Gastroesophageal sphincter (tissue), 4 donors: ENCODE data around the gene PDE3B. TPM values are rescaled to one million over a fixed set of nuclear protein-coding genes. Genes with fewer than 3 reads are reported as not detected.
A peak's percentile ranks its signal among the peaks of the same experiment; 100 is the strongest.

Experiments
- ATAC-seq: fragments of 150-250 bp; one replicate; pipeline ENCODE4 v1.9.1; 2016; ENCODE audit warnings: mild to moderate bottlenecking, moderate library complexity
- H3K27ac ChIP-seq, 4 donors: fragments of 200-600 bp; sonication (generic) in 3 of 4; 1 replicate in 3 of 4; 2 replicates in 1 of 4; pipeline ENCODE4 v1.5.1; 2016 to 2019
- H3K27me3 ChIP-seq: fragments of 200-600 bp; sonication (generic); one replicate; pipeline ENCODE4 v1.5.1; 2019
- H3K36me3 ChIP-seq, 2 donors: fragments of 200-600 bp; sonication (generic); one replicate each; pipeline ENCODE4 v1.5.1; 2019; ENCODE audit warnings: control low read depth in 1 of 2
- H3K4me1 ChIP-seq, 3 donors: fragments of 200-600 bp; sonication (generic); 1 replicate in 2 of 3; 2 replicates in 1 of 3; pipeline ENCODE4 v1.5.1; 2016 to 2019; ENCODE audit warnings: control low read depth in 2 of 3
- H3K4me3 ChIP-seq, 2 donors: fragments of 200-600 bp; sonication (generic); one replicate each; pipeline ENCODE4 v1.5.1; 2019; ENCODE audit warnings: mild to moderate bottlenecking in 1 of 2, moderate library complexity in 1 of 2
- H3K9me3 ChIP-seq, 3 donors: fragments of 200-600 bp; sonication (generic); one replicate each; pipeline ENCODE4 v1.5.1; 2017 to 2019; ENCODE audit warnings: control low read depth in 2 of 3
- EP300 ChIP-seq: sonication (generic); formaldehyde crosslinking; IDR thresholded peaks from one replicate; pipeline ENCODE4 v1.6.1; 2017; ENCODE audit warnings: antibody characterized with exemption, mild to moderate bottlenecking
- POLR2A ChIP-seq, 2 donors: fragments of 450-650 bp; IDR thresholded peaks; one replicate each; pipeline ENCODE4 v1.6.1; 2017; ENCODE audit warnings: antibody characterized with exemption in 2 of 2, mild to moderate bottlenecking in 2 of 2, moderate library complexity in 1 of 2
- POLR2AphosphoS5 ChIP-seq: sonication (generic); formaldehyde crosslinking; IDR thresholded peaks from one replicate; pipeline ENCODE4 v1.6.1; 2017; ENCODE audit warnings: antibody characterized with exemption
- WGBS, 2 donors: methylation state at CpG; one replicate each; pipeline ENCODE4 v1.1.5; 2018; ENCODE audit warnings: low coverage in 1 of 2; 5-methylcytosine and 5-hydroxymethylcytosine counted together
- total RNA-seq, 4 donors: library from RNA; depleted of rRNA; stranded (reverse); fragments of >200 nt; gene quantifications; one replicate each; pipeline ENCODE4 v1.1.0, GENCODE V29; 2016
- TF ChIP-seq, protein P1 (sequence below), 4 experiments: fragments of 200-600 bp in 2 of 4; fragments of 450-650 bp in 2 of 4; sonication (generic) in 1 of 4; IDR thresholded peaks; one replicate each; pipeline ENCODE4 v1.5.1; 2017 to 2019; ENCODE audit warnings: antibody characterized with exemption in 4 of 4, mild to moderate bottlenecking in 2 of 4, moderate library complexity in 2 of 4

Gene PDE3B
- total RNA-seq, 4 donors from 2014 or later = 11.7 to 21.8 (median 17.9) TPM

DNA sequence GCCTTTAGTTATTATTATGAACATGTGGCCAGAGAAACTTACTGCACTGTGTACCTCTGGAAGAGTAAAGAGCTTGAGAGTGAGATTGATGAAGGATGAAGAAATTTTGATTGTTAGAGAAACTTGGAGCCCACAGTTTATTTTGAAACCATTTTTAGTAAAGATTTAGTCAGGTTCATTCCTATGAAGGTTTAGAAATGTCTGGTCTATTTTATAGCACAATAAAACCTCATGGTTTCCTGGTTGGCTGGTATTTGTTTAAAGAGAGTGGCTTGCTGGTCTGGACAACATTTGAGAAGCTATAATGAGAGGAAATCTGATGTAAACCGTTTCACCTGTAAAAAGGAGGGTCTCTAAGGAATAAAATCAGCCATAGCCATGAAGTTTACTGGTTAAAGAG, 8.8 kb upstream of the PDE3B start:
- no peak overlapping the region for H3K4me3 ChIP-seq
- H3K27ac ChIP-seq = peak overlapping the region in 1 of 4 donors; percentile 24
- H3K27me3 ChIP-seq = no peaks in the 10 kb centered on the region
- peaks cover 0 to 20% (median 4%) of the 10 kb centered on the region in 3 donors for H3K4me1 ChIP-seq
- H3K9me3 ChIP-seq = no peaks in the 10 kb centered on the region
- TF ChIP-seq, protein P1, sequence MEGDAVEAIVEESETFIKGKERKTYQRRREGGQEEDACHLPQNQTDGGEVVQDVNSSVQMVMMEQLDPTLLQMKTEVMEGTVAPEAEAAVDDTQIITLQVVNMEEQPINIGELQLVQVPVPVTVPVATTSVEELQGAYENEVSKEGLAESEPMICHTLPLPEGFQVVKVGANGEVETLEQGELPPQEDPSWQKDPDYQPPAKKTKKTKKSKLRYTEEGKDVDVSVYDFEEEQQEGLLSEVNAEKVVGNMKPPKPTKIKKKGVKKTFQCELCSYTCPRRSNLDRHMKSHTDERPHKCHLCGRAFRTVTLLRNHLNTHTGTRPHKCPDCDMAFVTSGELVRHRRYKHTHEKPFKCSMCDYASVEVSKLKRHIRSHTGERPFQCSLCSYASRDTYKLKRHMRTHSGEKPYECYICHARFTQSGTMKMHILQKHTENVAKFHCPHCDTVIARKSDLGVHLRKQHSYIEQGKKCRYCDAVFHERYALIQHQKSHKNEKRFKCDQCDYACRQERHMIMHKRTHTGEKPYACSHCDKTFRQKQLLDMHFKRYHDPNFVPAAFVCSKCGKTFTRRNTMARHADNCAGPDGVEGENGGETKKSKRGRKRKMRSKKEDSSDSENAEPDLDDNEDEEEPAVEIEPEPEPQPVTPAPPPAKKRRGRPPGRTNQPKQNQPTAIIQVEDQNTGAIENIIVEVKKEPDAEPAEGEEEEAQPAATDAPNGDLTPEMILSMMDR (IDR thresholded peaks at IDR 0.05) = no peak
- TF ChIP-seq EP300 (no peak), POLR2AphosphoS5 (no peak)
- WGBS, 2 donors = 11 to 24% methylated on average over 1 of the region's 1 CpG
- no peaks in the 10 kb centered on the region for H3K36me3 ChIP-seq
- ATAC-seq = no peak

DNA sequence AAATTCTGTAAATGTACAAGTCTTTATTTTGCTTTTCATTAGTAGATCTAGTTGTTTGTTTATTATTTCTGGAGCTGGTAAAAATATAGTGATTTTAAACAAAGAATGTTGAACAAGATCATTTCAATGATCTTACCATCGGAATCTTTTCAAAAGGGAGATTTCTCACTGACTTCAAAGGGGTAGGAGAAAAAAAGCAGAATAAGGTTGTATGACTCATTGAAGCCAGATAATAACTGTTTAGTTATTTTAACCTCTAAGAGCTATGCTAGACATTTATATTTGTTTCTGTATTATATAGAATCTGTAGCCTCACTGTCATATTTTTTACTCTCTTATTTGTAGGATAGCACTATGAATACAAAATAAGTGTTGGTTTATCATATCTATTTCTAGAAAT, 8.1 kb upstream of the PDE3B start:
- Histone ChIP-seq H3K27me3 (no peaks in the 10 kb centered on the region), H3K4me1 (peaks cover 0 to 28% (median 4%) of the 10 kb centered on the region in 3 donors), H3K27ac (no peak overlapping the region), H3K4me3 (no peak overlapping the region), H3K36me3 (no peaks in the 10 kb centered on the region), H3K9me3 (no peaks in the 10 kb centered on the region)
- WGBS, 2 donors = 37 to 63% methylated on average over 1 of the region's 1 CpG
- TF ChIP-seq POLR2AphosphoS5 (no peak), EP300 (no peak), POLR2A (IDR thresholded peaks at IDR 0.05) (no peak)
- TF ChIP-seq, protein P1 (IDR thresholded peaks at IDR 0.05) = no peak
- no peak for ATAC-seq

DNA sequence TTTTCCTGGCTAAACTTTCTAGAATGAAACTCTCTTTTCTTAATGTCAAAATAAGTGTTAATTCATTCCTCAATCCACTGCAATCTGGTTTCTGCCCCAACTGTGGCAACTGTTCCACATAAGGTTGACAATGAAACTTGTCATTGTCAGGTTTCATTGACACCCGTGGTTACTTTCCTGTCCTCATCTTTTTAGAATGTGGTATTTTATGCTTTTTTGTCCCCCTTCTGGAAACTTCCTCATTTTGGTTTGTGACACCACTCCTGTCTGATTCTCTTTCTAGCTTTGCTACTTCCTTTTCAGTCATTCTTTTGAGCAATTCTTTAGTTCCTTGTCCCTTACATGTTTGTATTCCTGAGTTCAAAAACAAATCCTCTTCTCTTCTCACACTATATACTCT, 7.5 kb upstream of the PDE3B start:
- Histone ChIP-seq H3K4me1 (peaks cover 0 to 34% (median 4%) of the 10 kb centered on the region in 3 donors), H3K27ac (peak overlapping the region in 1 of 4 donors; percentile 15)
- no peak for TF ChIP-seq POLR2AphosphoS5
- TF ChIP-seq EP300 = no peak
- TF ChIP-seq, protein P1 (IDR thresholded peaks at IDR 0.05) = no peak
- TF ChIP-seq POLR2A (IDR thresholded peaks at IDR 0.05) = no peak

DNA sequence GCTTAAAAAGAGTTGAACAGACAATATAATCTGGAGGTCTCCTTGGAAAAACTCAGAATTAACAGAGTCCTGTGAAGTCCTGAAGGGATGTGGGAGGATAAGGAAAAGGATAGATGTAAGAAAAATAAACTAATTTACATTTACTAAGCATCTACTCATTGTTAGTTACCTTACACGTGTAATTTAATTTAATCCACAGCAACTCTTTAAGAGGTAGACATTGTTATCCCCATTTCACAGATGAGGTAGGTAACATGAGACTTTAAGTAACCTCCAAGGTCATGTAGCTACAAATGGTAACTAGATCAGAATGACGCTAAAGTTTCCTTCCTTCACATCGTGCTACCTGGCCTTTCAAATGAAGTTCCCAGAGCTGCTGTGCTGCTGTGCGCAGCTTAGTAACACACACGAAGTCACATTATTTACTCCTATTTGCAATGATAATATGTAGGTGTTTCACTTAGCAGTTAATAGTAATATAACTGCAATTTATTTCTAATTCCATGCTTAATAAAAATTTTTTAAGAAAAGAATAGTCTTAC, 5.7 kb upstream of the PDE3B start:
- ATAC-seq = no peak
- WGBS, 2 donors = 85 to 88% methylated on average over 2 to 5 of the region's 5 CpGs
- H3K9me3 ChIP-seq = no peaks in the 10 kb centered on the region
- TF ChIP-seq EP300 = no peak
- H3K36me3 ChIP-seq = no peaks in the 10 kb centered on the region
- no peaks in the 10 kb centered on the region for H3K27me3 ChIP-seq
- H3K4me1 ChIP-seq = peaks cover 0 to 51% (median 4%) of the 10 kb centered on the region in 3 donors
- no peak overlapping the region for H3K27ac ChIP-seq
- H3K4me3 ChIP-seq = no peak overlapping the region

More for the DNA sequence above, 7.5 kb upstream of the PDE3B start:
- WGBS, 2 donors = 63 to 88% methylated on average over 1 of the region's 1 CpG
- Histone ChIP-seq H3K36me3 (no peaks in the 10 kb centered on the region), H3K9me3 (no peaks in the 10 kb centered on the region), H3K27me3 (no peaks in the 10 kb centered on the region), H3K4me3 (no peak overlapping the region)
- no peak for ATAC-seq

DNA sequence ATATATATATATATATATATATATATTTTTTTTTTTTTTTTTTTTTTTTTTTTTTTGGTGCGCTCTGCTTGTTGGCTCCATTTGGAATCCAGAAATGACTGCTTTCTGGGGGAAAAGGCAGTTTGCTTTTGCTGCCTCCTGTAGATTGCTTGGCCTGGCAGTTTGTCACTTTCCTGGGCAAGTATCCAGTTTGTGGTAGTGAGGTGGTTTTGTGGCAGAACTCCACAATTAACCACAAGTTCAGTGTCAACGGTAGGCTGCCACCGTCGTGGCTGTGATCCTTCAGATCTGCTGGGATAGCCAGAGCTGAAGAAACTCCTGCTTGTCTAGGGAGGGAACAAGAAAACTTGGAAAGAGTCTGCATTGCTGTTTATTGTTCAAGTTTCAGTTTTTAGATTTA, 5.0 kb upstream of the PDE3B start:
- WGBS, 2 donors = 31% methylated on average over 3 of the region's 4 CpGs; no CpG with 5 or more reads in 1 of the 2 donors
- no peak for ATAC-seq
- H3K4me3 ChIP-seq = no peak overlapping the region
- peaks cover 0 to 55% (median 4%) of the 10 kb centered on the region in 3 donors for H3K4me1 ChIP-seq
- no peaks in the 10 kb centered on the region for H3K9me3 ChIP-seq
- no peaks in the 10 kb centered on the region for H3K36me3 ChIP-seq
- peak overlapping the region in 1 of 4 donors; percentile 92 for H3K27ac ChIP-seq
- TF ChIP-seq, protein P1 (IDR thresholded peaks at IDR 0.05) = no peak
- TF ChIP-seq EP300 (no peak), POLR2AphosphoS5 (no peak), POLR2A (IDR thresholded peaks at IDR 0.05) (no peak)
- H3K27me3 ChIP-seq = no peaks in the 10 kb centered on the region
